HG02884 (cell line): ENCODE measurements around the gene CAPN13.

Source experiments
- ATAC-seq: cut with Tn5 transposase; IDR thresholded peaks from one replicate; pipeline ENCODE4 v1.9.1; 2021; ENCODE audit warnings: mild to moderate bottlenecking, moderate library complexity; ENCODE audit not compliant: unreplicated experiment

CAPN13 gene

GRCh38 chr2:30765876-30766470 lies 41.3 kb downstream of the CAPN13 start:
- ATAC-seq, result no peak

- no peak for ATAC-seq
Observed at GRCh38 chr2:30765191-30765590, 42.1 kb downstream of the CAPN13 start.

- ATAC-seq, result no peak
Observed at GRCh38 chr2:30764021-30764800, 43.0 kb downstream of the CAPN13 start.

GRCh38 chr2:30763151-30763660 lies 44.0 kb downstream of the CAPN13 start:
- ATAC-seq, result no peak

- no peak for ATAC-seq
Observed at GRCh38 chr2:30761226-30761625, 46.0 kb downstream of the CAPN13 start.

GRCh38 chr2:30759481-30759880 lies 47.8 kb downstream of the CAPN13 start:
- no peak for ATAC-seq

- ATAC-seq, result no peak
Observed at GRCh38 chr2:30758191-30758651, 49.0 kb downstream of the CAPN13 start.

GRCh38 chr2:30757749-30758148 lies 49.5 kb downstream of the CAPN13 start:
- no peak for ATAC-seq

GRCh38 chr2:30756971-30757370 lies 50.3 kb downstream of the CAPN13 start:
- ATAC-seq, result no peak

GRCh38 chr2:30756051-30756719 lies 51.1 kb downstream of the CAPN13 start:
- no peak for ATAC-seq

GRCh38 chr2:30753630-30754029 lies 53.6 kb downstream of the CAPN13 start:
- no peak for ATAC-seq

- ATAC-seq, result no peak
Observed at GRCh38 chr2:30752811-30753210, 54.4 kb downstream of the CAPN13 start.

GRCh38 chr2:30747206-30747605 lies 60.0 kb downstream of the CAPN13 start:
- ATAC-seq, result no peak

GRCh38 chr2:30744823-30745222 lies 62.4 kb downstream of the CAPN13 start:
- no peak for ATAC-seq

GRCh38 chr2:30741576-30741975 lies 65.7 kb downstream of the CAPN13 start:
- no peak for ATAC-seq

GRCh38 chr2:30738141-30738911 lies 68.9 kb downstream of the CAPN13 start:
- ATAC-seq, result no peak

- ATAC-seq, result no peak
Observed at GRCh38 chr2:30737326-30737610, 70.0 kb downstream of the CAPN13 start.

- ATAC-seq, result no peak
Observed at GRCh38 chr2:30736461-30737325, 70.6 kb downstream of the CAPN13 start.

- ATAC-seq, result no peak
Observed at GRCh38 chr2:30733876-30734520, 73.2 kb downstream of the CAPN13 start.

GRCh38 chr2:30732876-30733275 lies 74.4 kb downstream of the CAPN13 start:
- no peak for ATAC-seq
